Stimulated activated CD4-positive, alpha-beta T cell treated with anti-CD3 and anti-CD28 coated beads, TNF-alpha, amount 100 ng/mL, for 48 hours (primary cell): ENCODE results near the gene CIBAR2.
"Not testable (repeated sequence)": the region's sequence is repeated elsewhere in the genome, so short reads cannot be mapped to it uniquely, and the experiment has no call there.

Source experiments
- DNase-seq, 3 donors: peaks; one replicate each; pipeline ENCODE4 v3.0.0-alpha.2; 2020; ENCODE audit warnings: low read depth in 3 of 3

CIBAR2 gene

DNA sequence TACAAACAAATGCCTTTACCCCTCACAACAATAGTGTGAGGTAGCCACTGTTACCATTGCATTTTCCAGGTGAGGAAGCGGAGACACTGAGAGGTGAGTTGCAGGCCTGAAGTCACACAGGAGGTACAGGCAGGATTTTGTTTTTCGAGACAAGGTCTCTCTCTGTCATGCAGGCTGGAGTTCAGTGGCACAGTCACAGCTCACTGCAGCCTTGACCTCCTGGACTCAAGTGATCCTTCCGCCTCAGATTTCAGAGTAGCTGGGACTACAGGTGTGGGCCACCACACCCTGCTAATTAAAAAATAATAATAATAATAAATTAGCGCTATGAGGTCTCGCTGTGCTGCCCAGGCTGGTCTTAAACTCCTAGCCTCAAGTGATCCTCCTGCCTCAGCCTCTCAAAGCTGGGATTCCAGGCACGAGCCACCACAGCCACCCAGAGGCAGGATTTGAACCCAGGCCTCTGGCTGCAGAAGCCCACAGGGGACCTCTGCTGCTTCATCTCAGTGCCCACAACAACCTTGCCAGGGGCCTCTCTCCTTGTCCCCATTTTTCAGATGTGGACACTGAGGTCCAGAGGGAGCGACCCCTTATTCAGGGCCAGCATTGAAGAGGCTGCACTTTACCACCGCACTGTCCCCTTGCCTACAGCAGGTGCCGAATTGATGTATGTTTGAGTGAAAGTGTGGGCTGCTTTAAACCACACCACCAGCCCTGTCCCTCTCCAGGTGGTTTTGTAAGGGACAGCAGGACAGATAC is 16.0 kb upstream of the CIBAR2 start:
- DNase-seq: no peak

DNA sequence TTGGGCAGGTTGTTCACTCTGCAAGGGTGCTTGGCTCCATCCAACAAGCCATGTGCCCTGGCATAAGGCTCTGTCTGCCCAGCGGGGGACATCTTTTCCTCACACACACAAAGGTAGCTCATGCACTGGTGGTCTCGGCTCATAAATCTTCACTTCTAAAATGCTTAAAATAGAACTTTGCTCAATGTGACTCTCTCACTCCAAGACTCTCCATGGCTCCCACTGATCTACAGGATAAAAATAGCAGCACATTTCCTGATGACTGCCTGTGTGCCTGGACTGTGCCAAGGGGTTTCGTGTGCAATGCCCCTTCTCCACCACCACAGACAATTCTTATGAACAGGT is 15.1 kb upstream of the CIBAR2 start:
- no peak for DNase-seq

DNA sequence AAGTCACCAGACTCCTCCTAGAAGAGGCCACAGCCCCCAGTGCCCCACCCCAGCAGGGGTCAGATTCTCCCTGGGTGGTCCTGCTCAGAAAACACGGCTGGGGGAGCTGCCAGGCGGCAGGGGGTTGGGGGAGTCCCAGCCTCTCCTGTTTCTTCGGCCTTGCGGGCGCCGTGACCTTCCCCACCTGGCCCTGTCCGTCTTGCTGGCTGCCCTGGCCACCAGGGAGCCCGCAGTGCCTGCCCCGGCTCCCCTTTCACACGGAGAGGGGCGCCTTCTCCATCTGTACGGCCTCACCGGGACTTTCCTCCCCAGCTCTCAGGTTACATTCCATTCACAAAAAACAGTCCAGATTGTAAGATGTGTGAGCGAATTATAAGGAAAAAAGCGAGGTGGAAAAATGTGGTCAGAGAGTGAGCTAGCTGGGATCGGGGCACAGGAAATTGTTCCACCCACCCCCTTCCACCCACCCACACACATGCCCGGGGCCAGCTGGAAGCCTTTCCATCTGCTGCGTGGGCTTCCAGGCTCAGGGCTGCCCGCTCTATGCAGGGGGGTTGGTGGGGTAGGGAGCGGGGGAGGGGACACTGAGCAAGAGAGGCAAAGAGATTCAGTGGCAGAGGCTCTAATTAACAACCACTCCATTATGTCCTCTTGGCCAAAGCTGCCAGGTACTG is 14.6 kb upstream of the CIBAR2 start:
- DNase-seq: peak in 1 of 3 donors; percentile 23

DNA sequence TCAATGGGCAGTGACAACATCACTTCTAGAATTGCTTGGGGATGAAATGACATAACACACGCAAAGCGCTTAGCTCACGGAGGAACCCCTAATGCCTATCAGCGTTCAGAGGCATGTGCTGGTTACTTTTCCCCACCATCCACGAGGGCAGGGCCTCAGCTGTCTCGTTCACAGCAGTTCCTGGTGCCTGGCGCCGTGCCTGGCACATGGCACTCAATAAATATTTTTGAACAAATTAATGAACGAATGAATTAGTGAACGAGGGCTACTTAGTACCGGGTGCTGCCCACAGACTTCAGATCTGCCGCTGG is 14.1 kb upstream of the CIBAR2 start:
- no peak for DNase-seq

DNA sequence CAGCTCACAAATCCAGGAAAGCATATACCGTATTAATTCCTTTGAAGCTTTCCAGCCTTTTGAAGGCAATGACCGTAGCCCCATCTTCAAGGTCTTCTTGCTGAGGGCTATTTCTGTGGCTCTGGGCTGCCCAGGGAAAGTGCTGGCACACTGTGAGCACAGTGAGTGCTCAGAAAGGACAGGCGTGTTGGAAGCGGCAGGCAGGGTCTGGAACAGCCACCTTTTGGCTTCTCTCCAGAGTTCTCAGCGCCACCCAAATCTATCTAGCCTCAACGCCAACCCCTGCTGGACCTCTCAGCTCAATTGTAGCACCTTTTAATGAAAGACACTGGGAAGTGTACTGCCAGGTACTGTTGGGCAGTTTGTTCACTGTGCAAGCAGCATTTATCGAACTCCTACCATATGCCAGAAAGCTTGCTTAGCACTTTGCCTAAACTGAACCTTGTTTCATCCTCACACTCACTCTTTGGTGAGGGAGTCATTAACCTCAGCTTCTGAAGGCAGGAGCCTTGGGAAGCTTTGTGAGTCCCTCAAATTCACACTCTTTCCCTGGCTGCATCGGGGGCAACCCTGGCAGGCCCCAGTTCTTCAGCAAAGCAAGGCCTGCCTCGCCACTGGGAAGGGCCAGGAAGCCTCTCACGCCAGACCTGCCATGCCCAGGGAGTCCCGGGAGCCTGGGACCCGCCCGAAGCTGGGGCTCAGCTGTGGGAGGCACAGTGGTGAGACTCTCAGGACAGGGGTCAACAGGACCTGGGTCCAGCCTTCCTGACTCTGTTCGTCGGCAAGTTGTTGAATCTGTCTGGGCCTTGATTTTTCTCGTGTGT is 13.5 kb upstream of the CIBAR2 start:
- no peak for DNase-seq

DNA sequence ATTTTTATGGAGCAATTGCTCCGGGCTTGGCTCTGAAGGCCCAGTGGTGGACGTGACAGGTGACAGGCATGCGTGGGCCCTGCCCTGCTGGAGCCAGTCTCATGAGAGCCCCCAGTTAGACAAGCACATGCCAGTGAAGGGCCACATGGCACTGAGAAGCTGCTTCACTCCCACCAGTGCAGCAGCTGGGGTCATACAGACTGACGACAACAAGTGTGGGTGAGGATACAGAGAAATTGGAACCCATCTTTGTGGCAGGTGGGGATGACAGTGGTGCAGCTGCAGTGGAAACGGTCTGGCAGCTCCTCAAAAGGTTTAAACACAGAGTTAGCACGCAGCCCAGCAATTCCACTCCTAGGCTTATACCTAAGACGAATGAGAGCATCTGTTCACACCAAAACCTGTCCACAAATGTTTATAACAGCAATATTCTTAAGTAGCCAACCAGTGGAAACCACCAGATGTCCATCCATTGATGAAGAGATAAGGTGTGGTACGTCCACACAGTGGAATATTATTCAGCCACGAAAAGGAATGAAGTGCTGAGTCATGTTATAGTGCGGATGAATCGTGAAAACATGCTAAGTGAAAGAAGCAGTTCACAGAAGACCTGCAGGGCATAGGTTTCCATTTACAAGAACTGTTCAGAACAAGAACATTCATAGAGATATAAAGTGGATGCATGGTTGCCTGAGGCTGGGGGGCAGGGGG is 12.5 kb upstream of the CIBAR2 start:
- no peak for DNase-seq

DNA sequence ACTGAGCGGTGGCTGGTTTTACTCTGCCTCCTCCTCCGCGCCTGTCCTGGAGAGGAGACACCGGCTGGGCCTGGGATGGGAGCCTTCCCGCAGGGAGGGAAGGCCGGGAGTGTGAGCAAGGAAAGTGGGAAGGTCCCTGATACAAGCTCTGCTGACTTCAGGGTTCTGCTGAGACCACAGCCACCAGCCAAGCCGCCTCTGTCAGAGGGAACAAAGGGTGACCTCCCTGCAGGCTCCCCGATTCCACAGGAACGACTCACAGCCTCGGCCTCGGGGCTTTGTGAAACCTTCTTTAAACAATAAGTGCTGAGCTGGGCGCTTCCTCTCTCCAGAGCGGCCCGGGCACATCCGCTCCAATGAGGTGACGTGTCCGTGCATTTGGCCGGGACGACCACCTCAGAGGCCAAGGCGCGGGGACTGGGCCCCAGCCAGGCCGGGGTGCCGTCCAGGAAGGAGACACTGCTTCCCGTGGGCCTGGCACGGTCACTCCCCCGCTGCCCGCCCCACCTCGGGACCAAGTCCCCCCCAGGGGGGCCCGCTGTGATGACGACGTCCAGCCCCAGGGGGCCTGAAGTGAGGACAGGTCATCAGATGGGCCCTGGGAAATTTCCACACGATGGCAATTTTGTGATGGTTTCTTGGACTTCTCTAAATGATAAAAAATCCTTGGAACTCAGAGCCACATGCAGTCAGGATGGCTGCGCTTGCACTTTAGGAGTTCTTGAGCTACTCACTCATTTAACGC is 11.8 kb upstream of the CIBAR2 start:
- no peak for DNase-seq

DNA sequence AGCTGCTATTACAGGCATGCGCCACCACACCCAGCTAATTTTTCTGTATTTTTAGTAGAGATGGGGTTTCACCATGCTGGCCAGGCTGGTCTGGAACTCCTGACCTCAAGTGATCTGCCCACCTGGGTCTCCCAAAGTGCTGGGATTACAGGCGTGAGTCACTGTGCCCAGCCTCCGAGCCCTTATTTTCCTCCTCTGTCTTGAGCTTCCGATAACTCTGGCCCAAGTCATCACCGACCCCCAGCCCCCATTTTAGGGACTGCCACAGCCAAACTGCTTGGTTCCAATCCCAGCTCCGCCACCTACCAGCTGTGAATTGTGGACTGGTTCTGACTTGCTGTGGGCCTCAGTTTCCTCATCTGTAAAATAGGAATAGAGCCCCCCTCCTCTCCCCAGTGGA is 11.2 kb upstream of the CIBAR2 start:
- DNase-seq: not testable (repeated sequence)

DNA sequence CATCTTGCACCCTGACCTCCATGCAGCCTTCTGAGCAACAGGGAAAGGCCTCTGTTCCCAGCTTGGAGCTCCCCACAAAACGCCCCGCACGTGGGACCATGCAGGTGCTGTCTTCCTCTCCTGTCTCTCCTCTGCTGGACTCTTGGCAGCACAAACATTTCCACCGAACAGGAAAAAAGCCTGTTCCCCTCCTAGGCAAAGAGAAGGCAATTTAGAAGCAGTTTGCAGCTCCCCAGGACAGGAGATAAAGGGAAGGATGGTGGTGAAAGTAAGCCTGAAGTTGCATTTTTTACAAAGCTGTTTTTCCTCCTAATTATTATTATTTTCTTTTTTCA is 7.7 kb upstream of the CIBAR2 start:
- DNase-seq: no peak

DNA sequence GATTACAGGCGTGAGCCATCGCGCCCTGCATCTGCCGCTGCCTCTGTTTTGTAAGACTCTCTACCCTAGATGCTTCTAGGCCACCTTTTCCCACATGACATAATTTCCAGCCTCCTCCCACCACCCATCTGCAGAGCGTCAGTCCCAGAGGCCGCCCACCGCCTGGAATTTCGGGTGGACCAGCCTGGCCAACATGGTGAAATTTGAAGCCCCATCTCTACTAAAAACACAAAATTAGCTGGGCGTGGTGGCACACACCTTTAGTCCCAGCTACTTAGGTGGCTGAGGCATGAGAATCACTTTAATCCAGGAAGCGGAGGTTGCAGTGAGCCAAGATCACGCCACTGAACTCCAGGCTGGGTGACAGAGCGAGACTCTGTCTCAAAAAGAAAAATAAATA is 5.1 kb upstream of the CIBAR2 start:
- DNase-seq: no peak

DNA sequence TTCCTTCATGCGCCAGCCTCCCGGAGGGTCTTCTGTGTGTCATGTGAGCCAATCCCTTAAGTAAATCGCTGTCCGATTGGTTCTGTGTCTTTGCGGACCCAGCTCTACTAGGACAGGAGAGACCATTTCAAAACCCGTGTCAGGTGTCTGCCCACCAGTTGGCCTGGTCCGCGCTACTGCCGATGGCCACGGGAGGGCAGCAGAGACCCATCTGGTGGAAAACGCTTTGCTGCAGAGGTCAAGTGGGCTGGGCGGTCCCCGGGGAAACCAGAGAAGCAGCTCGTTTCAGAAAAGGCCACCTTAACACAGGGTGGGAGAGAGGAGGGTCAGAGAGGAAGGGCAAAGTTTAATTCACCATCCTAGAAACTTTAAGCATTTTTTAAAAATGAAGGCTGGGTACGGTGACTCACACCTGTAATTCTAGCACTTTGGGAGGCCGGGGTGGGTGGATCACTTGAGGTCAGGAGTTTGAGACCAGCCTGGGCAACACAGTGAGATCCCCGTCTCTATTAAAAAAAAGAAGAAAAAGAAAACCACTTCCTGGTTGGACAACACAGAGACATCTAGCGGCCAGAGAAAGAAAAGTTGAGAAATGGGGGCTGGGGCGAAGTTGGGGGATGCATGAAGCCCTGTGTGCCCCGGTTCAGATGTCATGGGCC is 2.8 kb upstream of the CIBAR2 start:
- peak; percentile 77 to 86 (median 81) for DNase-seq

DNA sequence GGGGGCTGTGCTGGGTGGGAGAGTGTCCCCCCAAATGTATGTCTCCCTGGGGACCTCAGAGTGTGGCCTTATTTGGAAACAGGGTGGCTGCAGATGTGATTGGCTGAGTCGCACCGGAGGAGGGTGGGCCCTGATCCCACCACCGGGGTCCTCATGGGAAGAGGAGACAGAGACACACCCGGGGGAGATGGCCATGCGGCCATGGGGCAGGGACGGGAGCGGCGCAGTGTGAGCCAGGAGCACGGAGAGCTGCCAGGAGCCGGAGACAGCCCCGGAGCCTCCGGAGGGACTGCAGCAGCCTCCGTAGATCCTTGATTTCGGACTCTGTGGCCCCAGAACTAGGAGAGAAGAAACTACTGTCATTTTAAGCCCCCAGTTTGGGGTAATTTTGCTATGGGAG is 1.6 kb upstream of the CIBAR2 start:
- no peak for DNase-seq

DNA sequence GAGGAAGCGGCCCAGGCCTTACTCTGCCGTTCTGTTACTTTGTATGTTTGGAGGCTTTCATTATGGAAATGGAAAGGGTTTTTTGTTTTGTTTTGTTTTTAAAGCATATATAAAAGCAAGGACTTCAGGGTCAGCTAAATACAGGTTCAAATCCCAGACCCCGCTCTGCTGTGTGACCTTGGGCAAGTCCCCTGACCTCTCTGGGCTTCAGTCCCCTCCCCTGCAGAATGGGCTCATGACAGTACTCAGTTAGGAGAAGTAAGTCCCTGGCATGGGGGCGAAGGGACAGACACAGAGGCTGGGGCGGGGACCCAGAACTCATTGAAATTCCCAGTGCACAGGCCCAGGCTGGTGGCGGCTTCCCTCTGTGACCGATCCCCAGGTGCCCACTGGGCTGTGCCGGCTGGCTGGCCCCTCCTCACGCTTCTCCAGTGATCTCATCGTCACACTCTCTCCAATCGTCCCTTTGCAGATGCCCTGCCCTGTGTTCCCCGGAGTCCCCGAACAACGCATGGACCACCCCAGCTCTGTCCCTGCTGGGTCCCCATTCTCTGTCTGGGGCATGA is 979 bp upstream of the CIBAR2 start:
- DNase-seq: no peak

DNA sequence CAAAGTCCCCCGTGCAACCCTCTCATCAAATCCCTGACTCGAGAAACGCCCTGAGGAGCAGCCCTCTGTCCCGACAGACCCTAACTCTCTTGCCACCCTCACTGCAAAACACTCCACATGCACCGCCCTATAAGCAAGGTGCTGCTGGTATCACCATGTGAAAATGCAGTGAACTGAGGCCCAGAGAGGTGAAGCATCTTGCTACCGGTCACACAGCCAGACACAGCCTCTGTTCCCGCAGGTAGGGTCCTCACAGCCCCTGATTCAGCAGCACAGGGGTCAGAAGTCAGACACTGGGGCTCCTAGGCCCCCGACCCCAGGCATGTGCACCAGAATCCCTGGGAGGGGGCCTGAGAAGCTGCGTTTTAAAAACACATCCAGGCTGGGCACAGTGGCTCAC is 1.1 kb downstream of the CIBAR2 start:
- DNase-seq: no peak

DNA sequence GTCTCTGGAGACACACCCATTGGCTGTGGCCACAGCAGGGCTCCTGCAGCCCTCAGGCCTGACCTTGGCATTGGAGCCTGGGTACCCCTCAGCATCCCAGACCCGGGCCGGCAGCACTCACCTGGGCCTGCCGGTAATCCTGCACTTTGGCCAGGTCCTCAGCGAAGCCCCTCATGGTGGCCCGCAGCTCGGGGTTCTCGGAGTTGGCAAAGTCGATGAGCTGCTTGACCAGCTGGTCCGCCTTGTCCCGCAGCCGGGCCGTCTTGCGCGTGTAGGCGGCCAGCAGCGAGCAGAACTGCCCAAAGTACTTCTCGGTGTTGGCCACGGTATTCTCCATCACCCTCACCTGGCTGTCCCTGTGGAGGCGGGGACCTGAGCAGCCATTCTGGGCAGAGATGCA is 2.2 kb downstream of the CIBAR2 start:
- DNase-seq: no peak

DNA sequence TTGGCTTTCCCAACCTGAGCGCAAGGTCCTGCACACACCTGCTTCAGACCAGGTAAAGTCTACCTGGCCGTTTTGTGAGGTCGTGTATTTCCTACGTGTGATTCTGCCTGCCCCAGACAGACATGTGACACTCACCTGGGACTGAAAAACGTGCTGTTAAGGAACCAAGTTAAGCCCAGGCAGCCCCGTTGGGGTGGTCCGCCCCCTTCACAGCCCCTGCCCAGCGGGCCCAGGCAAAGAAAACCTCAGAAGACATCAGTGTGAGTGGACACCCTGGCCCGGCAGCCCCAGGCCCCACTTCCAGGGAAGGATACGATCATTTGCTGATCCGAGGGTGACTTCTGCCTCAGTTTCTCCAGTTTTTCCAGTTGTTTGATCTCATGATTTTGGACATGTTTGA is 4.7 kb downstream of the CIBAR2 start:
- no peak for DNase-seq

DNA sequence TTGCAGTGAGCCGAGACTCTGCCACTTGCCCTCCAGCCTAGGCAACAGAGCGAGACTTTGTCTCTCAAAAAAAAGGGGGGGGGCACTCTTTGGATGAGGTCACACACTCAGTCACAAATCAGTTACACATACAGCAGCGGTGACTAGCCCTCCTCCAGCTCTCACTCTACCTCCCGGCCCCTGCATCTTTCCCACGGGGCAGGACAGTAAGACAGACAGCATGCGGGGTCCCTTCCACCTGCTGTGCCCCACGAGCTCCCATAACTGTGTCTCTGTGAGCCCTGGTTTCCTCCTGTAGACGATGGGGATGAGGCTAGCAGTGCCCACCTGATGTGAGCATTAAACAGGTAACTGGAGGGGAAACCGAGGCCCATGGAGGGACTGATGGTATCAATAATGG is 5.2 kb downstream of the CIBAR2 start:
- DNase-seq: no peak

DNA sequence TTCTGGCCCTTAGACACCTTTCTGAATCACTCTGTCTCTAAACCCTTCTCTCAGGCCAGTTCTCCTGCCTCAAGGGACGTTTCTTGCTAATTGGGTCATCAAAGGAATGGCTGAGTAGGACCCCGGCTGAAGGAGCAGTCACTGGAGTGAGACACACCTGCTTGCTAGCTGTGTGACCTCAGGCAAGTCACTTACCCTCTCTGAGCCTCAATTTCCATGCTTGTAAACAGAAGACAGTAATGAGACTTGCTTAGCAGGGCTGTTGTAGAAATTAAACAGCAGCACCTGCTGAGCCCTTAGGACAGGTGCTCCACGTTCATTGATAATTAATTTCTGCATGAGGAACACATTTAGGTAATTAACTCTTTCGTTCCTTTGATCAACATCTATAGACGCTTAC is 6.8 kb downstream of the CIBAR2 start:
- no peak for DNase-seq

DNA sequence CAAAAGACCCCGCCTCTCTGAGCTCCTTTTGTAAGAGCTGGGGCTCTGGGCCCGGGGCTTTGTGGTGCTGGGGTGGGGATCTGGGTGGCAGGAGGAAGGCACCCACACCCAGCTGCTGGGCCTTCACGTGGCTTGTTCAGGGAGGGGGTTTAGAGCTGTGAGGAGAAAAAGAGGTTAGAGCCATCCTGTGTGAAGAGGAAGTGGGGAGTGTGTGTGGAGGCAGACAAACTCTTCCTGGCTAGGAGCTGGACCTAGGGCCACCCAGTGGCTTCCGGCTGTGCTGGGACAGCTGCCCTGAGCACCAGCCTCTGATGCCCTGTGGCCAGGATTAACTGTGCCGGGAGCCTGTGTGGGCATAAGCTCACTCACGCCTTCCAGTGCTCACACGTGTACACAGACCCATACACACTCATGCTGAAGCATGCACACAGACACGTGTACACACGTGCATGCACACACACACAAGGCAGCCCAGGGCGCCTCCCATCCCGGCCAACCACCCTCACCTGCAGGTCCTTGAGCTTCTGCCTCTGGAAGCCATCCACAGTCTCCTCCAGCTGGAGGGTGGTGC is 7.4 kb downstream of the CIBAR2 start:
- no peak for DNase-seq

DNA sequence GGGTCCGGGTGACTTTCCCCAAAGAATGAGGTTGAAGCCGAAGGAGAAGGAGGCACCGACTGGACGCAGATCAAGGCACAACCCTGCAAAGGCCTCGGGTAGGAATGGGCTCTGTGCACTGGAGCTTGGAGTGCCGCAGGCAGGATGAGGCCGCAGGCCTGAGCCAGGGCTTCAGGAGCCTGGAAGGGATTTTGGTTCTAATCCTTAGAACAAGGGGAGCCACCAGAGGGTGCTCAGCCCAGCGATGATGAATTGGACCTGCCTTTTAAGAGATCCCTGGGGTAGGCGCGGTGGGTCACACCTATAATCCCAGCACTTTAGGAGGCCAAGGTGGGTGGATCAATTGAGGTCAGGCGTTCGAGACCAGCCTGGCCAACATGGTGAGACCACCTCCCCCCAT is 8.1 kb downstream of the CIBAR2 start:
- DNase-seq: no peak
